H4 (cell line): ENCODE measurements around the gene WASL. TPM values are rescaled to one million over a fixed set of nuclear protein-coding genes. Genes with fewer than 3 reads are reported as not detected.

ENCODE experiments used
- DNase-seq: peaks from one replicate; pipeline ENCODE4 v3.0.0-alpha.2; 2015; ENCODE audit warnings: low spot score
- total RNA-seq: library from RNA; depleted of rRNA; stranded (reverse); fragments of >200 nt; shearing (Covaris generic); gene quantifications from 2 replicates; pipeline ENCODE4 v1.2.3, GENCODE V29; 2014

The WASL gene
- total RNA-seq, 1 experiment from 2014 or later: 12.8 TPM

- DNase-seq: no peak
Observed at GRCh38 chr7:123695944-123696677, 52.7 kb downstream of the WASL start.

GRCh38 chr7:123692471-123692877 is 56.3 kb downstream of the WASL start:
- DNase-seq: no peak

- no peak for DNase-seq
Observed at GRCh38 chr7:123690550-123690949, 58.3 kb downstream of the WASL start.

GRCh38 chr7:123689250-123689649 is 59.6 kb downstream of the WASL start:
- no peak for DNase-seq

DNA sequence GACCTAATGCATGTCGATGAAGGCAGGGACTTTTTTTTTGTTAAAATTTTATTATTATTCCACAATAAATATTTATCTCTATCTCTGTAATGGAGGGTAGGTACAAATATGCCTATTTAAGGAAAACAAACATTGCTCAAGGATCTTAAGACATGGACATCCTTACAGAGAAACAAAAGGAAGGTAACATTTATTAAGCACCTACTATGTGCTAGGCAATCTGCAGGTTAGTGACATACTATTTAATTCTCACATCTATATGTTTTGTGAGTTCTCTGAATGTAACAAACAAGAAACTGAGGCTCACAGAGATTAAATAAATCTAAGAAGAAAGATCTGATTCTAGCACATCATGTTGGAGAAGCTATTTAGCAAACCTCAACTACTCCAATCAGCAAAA is 61.1 kb downstream of the WASL start:
- DNase-seq: no peak

DNA sequence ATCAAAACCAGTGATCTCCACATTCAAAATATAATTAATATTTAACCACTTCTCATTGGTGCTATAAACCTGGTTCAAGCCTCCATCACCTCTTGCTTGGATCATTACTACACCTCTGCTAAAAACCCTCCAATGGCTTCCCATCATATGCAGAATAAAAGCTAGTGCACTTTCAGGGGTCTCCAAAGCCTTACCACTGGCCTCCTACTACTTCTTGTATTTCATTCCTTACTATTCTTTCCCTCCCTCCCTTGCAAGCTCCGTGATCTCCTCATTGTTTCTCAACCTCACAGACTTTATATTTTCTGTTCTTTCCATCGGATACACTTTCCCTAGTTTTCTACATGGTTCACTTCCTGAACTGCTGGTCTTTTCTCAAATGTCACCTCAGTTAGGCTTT is 61.6 kb downstream of the WASL start:
- DNase-seq: no peak

GRCh38 chr7:123682690-123683089 is 66.1 kb downstream of the WASL start:
- peak; percentile 47 for DNase-seq

GRCh38 chr7:123681561-123681960 is 67.2 kb downstream of the WASL start:
- no peak for DNase-seq

DNA sequence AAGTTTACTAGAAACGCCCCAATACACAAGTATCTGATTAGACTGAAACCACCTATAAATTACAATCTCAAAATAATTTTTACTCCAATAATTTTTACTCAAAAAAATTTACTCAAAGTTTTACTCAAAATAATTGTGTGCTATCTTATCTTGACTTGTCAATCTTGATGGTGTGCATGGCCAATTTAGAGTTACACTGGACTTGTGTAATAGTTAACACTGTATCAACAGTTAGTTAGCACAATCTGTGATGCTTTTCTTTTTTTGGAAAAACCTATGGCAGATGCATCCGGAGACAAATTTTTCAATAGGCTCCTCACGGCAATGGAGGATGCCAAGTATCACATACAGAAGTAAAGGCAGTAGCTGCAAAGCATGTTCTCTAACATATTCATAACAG is 68.2 kb downstream of the WASL start:
- DNase-seq: no peak

DNA sequence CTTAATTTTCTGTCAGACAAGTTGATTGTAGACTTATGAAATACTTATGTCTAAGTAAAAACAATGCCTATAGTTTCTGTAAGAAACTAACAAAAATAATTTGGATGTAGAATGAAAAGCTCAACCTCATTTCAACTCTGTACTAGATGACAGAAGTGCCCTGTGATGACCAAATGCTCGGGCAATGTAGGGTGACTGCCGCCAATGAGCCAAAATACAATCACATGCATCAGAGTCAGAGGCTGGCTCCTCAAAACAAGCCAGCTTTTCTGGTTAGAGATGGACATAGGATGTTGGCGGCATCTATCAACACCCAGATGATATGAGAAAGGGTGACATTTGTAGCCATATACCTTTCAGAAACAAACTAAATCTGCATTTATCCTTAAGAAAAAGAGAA is 69.2 kb downstream of the WASL start:
- DNase-seq: no peak

DNA sequence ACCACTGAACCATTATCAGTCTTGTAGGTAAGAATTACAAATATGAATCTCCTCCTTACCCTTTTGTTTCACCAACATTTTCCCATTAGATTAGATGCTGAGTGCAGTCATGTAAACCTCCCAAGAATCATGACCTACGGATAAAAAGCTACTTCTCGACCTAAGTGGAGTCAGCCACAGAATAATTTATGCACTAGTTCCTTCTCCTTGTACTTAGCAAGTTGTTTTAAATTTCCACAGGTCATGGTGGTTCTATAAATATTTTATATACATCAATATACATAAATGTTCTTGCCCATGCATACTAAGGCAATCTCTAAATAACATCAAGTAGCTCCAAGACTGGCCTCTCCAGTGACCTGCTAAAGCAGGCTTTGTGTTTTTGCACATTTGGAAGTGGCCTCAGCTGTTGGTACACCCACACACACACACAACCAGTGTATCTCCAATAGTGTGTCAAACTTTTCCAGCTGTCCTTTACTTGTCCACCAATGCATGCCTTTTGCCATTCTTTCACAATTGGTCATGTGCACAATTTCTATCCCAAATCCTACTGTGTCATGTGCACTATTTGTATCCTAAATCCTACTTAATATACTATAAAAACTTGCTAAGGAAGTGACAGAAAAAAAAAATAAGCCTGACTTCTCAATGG is 71.6 kb downstream of the WASL start:
- no peak for DNase-seq

DNA sequence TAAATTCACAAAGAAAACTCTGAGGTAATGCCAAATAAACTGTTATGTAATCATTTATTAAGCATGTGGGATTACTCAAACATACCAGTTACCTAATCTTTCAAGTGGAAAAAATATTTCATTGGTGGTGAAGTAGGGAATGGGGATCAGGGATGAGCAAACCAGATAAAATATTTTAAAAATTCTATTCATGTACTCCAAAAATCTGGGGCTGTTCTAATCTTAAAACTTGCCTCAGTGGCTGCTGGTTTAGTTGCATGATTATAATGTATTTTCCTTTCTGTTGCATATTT is 73.7 kb downstream of the WASL start:
- no peak for DNase-seq

GRCh38 chr7:123674399-123675180 is 74.2 kb downstream of the WASL start:
- DNase-seq: no peak

GRCh38 chr7:123673752-123674398 is 74.9 kb downstream of the WASL start:
- DNase-seq: no peak

DNA sequence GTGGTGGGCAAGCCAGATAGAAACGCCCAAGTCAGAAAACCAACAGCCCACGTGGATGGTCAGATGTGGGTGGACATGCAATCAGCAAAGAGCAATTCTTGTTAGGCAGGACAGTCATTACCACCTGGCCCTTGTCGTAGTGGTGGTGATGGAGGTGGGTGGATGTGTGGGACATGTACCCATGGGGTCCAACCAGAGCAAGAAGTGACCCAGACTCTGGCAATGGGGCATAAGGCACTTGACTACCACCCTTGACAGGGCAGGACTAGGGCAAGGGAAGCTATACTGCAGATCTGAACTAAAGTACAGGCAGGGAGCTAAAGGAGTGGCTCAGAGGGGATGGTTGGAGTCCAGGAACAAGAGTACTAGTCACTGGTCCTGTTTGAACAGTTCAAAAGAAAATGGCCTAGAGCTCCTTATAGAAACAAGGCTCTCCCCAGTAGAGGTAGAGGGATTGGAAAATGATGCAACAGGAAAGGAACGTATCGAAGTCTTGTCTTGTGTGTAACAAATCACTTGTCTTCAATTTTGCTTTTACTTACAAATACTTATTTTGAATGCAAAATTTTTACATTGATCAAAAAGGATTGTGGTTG is 75.6 kb downstream of the WASL start:
- DNase-seq: no peak

- no peak for DNase-seq
Observed at GRCh38 chr7:123669485-123669884, 79.3 kb downstream of the WASL start.

DNA sequence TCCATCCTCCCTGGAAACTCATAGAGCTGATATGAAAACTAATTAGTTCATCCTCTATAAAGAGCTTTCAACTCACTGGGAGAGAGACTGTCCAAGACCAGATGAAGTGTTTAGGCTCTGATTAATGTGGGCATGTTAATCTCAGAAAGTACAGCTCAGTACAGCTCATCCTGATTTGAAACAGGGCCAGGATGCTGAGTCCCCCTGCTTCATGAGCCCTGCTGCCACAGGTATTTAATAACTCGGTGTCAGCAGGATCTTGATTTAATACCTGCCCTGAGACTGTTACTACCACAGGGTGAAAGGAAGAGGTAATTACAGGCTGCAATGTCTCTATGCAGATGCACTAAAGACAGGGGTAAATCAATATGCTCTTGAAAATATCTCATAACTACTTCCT is 82.3 kb downstream of the WASL start:
- DNase-seq: no peak

DNA sequence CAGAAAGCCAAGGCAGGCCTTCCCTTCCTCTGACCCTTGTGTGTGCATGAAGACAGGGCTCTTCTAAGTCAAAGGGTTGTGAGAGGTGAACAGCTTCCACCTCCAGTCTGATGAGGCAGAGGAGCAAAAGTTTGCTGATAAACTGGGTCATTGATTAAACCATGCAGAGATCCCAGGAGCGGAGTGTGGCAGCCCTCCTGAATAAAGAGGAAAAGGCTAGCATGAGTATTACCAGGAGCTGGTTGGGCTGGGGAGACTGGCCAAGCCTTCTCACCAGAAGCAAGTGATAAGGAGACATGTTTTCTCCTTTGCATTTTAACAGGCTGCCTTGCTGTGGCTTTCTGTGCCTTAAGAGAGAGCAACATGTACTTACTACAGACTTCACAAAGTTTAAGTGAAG is 82.9 kb downstream of the WASL start:
- DNase-seq: no peak

DNA sequence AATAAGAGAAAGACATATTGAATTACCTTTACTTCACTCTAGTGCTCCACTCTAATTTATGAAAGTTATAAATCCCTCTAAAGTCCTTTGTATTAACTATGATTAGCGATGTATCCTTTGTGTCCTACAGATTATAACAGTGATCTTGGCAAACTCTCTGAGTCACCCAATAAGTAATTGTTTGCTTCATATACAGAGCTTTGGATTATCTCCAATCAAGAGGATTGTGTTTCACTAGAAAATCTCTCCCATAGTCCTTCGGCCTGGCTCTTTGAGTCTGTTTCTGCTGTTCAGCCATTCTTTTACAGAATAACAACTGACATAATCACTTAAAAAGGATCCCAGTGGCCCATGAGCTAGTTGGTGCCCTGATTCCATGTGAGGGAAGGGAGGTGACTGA is 83.6 kb downstream of the WASL start:
- no peak for DNase-seq

- DNase-seq: no peak
Observed at GRCh38 chr7:123663200-123663599, 85.6 kb downstream of the WASL start.

- DNase-seq: no peak
Observed at GRCh38 chr7:123662755-123663154, 86.0 kb downstream of the WASL start.

GRCh38 chr7:123662293-123662692 is 86.5 kb downstream of the WASL start:
- no peak for DNase-seq
